ENCODE data around the gene SLC30A2.

The SLC30A2 gene

DNA sequence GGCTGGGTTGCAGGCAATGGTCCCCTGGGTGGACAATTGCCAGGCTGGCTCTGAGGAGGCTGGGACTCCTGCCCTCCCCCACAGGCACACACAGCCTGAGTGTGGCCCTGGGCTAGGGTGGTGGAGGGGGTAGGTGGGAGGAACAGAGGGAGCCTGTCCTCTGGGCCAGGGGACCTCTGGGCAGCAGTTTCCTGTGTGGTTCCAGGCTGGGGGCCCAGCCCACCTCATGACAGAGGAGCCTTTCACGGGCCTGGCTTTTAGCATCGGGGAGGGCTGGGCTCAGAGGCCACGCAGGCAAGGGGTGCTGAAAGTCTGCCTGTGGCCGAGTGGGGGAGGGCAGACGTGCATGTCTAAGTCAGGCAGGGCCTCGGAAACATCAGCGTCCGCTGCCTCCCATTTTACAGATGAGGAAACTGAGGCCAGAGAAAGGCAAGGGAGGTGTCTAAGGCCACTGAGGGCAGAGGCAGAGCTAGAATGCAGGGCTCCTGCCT, 17.4 kb downstream of the SLC30A2 start:
- no peak overlapping the region for H3K4me3 ChIP-seq (ENCODE audit: low read length)
- no peak for DNase-seq (ENCODE audit: low read depth, low spot score)

DNA sequence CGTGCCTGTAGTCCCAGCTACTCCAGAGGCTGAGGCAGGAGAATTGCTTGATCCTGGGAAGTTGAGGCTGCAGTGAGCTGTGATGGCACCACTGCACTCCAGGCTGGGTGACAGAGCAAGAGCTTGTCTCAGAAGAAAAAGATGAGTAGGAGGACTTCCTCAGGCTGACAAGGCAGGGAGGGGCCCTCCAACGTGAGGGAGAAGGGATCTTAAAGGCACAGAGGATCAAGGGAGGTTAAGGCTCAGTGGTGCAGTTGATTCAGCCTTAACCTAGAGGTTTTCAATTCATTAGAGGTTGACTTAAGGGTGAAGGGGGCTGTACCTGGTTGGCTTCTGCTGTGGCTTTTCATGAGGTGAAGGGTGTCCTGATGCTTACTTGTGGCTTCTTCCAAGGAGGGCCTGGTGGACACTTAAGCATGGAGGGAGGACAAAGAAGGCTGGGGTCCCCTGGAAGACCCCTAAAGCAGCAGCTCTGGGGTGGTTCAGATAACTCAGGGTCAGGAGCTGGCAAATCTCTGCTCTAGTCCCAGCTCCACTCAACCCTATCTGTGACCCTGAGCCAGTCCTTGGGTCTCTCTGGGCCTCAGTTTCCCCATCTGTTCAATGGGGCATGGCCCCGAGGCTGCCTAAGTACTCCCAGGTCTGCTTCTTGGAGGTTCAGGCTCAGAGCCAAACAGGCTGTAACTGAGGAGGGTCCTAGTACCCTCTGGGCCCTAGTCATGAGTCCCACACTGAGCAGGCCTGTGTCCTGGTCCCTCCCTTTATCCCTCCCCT, 18.0 kb downstream of the SLC30A2 start:
- H3K4me3 ChIP-seq (ENCODE audit: low read length), result no peak overlapping the region
- DNase-seq (ENCODE audit: low read depth, low spot score), result no peak

GRCh38 chr1:26025517-26025916, 20.4 kb downstream of the SLC30A2 start:
- DNase-seq (ENCODE audit: low read depth, low spot score), result no peak
- no peak overlapping the region for H3K4me3 ChIP-seq (ENCODE audit: low read length)

DNA sequence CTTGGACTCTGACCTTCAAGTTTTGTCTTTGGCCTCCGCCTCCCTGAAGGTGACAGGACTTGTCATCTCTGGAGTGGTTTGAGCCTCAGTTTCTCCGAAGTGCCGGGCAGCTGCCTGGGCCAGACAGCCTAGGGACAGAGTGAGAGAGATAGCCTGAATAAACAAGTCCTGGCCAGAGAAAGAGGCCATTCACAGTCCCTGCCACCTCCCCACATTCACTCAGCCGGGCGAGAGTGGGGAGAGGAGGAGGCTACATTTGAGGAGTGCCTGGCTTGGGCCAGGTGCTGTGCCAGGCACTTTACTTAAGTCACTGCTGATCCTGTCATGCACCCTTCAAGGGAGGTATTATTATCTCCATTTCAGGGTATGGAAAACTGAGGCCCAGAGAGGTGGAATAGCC, 20.9 kb downstream of the SLC30A2 start:
- no peak for DNase-seq (ENCODE audit: low read depth, low spot score)
- no peak overlapping the region for H3K4me3 ChIP-seq (ENCODE audit: low read length)

GRCh38 chr1:26023826-26024225, 22.1 kb downstream of the SLC30A2 start:
- DNase-seq (ENCODE audit: low read depth, low spot score), result no peak
- H3K4me3 ChIP-seq (ENCODE audit: low read length), result no peak overlapping the region

DNA sequence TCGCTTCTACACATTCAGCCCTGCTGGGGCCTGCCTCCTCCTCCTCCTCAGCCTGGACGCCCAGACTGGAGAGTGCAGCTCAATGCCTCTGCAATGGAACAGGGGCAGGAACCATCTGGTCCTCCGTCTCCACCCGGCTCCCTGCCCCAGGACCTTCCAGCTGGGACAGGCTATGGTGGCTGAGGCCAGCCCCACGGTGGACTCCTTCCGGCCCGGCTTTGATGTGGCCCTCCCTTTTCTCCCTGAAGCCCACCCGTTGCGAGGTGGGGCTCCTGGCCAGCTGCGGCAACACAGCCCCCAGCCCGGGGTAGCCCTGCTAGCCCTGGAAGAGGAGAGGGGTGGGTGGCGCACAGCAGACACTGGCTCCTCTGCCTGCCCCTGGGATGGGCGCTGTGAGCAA, 22.9 kb downstream of the SLC30A2 start:
- H3K4me3 ChIP-seq (ENCODE audit: low read length), result no peak overlapping the region
- DNase-seq (ENCODE audit: low read depth, low spot score), result no peak

DNA sequence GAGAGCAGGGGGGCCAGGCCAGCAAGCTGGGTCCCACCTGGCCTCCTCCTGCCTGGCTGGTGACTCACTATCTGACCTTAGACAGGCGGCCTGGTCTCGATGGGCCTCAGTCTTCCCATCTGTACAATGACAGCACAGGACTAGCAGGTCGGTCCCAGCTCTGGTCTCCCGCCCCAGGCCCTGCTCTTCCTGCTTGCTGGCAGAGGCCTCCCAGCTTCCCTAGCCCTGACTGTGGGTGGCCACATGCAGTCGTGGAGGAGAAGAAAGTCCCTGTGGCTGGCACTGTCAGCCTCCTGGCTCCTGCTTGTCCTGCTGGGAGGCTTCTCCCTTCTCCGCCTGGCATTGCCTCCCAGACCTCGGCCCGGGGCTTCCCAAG, 23.5 kb downstream of the SLC30A2 start:
- no peak for DNase-seq (ENCODE audit: low read depth, low spot score)
- no peak overlapping the region for H3K4me3 ChIP-seq (ENCODE audit: low read length)

DNA sequence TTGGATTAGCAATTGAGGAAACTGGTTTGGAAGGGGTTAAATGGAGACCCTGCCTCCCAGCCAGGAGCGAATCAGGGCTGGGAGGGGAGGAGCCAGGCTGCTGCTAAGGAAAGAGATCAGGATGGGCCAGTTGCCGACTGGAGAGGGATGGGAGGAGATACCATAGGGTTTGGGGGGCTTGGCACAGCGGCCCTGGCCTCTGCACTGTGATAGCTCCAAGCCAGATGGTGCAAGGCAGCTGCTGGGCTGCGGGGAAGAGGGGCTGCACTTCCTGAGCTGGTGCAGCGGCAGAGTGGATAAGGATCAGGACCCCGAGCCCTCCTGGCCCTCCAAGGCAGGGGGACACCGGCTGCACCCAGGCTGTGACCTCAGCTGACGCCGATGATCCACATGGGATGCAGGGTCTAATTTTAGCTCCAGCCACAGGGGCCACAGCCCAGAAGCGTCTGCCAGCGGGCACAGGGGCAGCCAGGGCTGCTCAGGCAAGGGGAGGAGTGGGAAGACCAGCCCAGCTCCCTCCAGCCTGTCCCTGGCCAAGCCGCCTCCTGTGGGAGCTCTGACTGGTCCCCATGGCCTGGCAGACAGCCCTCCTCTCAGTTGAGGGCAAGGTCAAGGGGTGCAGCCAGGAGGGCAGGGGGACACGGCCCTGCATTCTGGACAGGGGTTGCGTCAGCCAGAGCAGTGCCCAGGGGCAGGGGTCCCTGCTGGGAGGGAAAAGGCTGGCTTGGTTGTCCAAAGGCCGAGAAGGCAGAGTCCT, 24.1 kb downstream of the SLC30A2 start, which contains the start of gene EXTL1:
Gene EXTL1 (plus strand): TSS at position 129 of the 757 bp plus-strand sequence. CDS start 872 bp downstream, outside the sequence.
- no peak for DNase-seq (ENCODE audit: low read depth, low spot score)
- no peak within 1 kb of the TSS for H3K4me3 ChIP-seq (ENCODE audit: low read length)

GRCh38 chr1:26020941-26021646, 24.8 kb downstream of the SLC30A2 start:
- DNase-seq (ENCODE audit: low read depth, low spot score), result no peak
- no peak overlapping the region for H3K4me3 ChIP-seq (ENCODE audit: low read length)

DNA sequence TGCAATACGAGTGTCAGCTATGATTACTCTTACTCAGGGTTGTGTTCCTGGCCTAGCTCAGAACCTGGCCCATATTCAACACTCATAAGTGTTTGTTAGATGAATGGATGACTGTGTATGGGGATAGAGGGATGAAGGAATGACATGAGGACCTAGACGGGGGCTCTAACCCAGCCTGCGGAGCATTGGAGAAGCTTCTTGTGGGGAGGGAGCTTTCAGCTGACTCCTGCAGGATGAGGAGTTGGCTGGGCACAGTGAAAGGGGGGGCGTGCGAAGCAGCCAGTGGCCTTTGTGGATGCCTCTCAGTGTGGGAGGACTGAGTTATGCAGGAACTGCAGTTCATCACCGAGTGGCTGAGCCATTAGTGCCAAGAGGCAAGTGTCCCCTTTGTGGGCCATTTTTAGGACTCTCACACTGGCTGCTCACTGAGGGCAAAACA, 25.6 kb downstream of the SLC30A2 start:
- DNase-seq (ENCODE audit: low read depth, low spot score), result no peak
- H3K4me3 ChIP-seq (ENCODE audit: low read length), result no peak overlapping the region

DNA sequence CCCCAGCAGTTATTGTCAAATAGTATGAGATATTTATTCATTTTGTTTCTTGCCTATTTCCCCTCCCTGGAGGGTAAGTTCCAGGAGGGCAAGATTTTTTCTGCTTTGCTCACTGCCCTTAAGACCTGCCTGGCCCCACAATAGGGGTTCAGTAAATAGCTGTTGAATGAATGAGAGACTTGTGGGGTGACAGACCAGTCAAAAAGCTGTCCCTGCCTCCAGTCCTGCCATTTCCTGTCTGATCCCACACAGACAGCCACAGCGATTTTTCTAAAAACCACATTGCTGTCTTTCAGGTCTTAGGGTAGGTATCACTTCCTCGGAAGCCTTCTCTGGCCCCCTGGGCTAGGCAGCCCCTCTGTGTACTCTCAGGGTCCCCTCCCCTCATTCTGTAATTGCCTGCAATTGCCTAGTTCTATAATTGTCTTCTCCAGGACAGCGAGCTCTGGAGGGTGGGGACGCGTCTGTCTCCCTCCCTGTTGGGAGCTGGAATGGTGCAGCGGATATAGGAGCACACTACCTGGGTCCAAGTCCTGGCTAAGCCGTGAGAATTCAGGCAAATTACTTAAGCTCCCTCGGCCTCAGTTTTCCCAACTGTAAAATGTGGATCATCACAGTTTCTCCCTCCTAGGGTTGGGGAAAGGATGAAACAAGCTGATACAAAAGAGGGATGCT, 26.1 kb downstream of the SLC30A2 start:
- DNase-seq (ENCODE audit: low read depth, low spot score), result no peak
- H3K4me3 ChIP-seq (ENCODE audit: low read length), result no peak overlapping the region

DNA sequence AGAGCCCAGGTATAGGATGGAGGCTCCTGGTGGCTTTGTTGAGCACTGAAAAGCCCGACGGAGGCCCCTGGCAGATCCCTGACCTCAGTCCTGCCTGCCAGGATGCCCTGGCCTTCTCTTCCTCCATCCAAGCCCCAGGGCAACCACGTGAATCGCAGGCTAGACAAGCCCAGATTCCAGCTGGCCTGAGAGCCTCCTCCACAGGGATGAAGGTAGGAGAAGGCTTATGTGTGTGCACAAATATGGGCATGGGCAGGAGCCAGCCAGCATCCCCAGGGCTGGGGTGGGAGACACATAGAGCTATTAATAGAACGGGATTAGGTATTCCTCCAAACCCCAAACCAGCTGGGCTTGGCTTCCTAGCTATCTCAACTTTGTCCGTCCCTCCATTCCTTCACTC, 28.3 kb downstream of the SLC30A2 start:
- no peak overlapping the region for H3K4me3 ChIP-seq (ENCODE audit: low read length)
- no peak for DNase-seq (ENCODE audit: low read depth, low spot score)

DNA sequence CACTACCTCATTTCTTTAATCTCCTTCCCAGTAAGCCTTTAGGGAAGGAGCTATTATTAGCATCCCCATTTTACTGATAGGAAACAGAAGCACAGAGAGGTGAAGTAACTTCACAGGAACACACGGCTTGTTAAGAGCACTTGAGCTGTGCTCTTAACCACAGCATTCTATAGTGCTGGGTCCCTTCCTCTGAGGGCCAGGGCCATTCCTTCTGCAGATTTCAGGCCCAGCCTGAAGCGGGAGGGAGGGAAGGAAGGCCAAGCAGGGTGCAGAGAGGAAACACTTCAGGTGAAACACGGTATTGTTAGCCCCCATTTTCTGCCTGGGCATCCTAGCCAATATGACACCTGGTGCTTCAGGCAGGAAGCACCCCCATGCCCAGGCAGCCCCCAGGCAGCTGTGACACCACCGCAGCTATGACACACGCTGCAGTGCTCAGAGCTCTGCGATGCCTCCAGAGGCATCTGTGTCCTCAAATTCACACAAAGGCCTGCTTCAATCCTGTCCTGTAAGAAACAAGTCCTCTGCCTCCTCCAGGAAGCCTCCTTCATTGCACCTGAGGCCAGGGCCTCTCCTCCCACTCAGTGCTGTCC, 28.9 kb downstream of the SLC30A2 start:
- DNase-seq (ENCODE audit: low read depth, low spot score), result peak; percentile 75
- no peak overlapping the region; the same call in 1 of the 2 replicates for H3K4me3 ChIP-seq (ENCODE audit: low read length)

GRCh38 chr1:26016258-26016952, 29.5 kb downstream of the SLC30A2 start:
- no peak overlapping the region for H3K4me3 ChIP-seq (ENCODE audit: low read length)
- no peak for DNase-seq (ENCODE audit: low read depth, low spot score)

- no peak overlapping the region for H3K4me3 ChIP-seq (ENCODE audit: low read length)
- no peak for DNase-seq (ENCODE audit: low read depth, low spot score)
These were observed 30.6 kb downstream of the SLC30A2 start for GRCh38 chr1:26015358-26015757.

DNA sequence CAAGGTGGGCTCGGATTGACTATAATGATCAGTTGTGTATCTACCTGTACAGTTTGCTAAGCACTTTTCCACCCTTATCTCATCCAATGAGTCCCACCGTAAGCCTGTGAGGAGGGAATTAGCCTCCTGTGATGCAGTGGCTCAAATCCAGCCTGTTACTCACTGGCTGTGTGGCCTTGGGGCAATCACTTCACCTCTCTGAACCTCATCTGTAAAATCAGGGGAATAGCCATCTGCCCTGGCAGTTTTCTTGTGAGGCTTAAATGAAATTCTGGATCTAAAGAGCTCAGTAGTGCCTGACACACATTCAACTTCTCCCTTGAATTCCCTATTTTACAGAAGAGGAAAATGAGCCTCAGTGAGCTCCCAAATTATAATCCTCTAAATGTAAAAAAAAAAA, 31.7 kb downstream of the SLC30A2 start:
- H3K4me3 ChIP-seq (ENCODE audit: low read length), result no peak overlapping the region
- no peak for DNase-seq (ENCODE audit: low read depth, low spot score)

GRCh38 chr1:26012864-26013263, 33.1 kb downstream of the SLC30A2 start:
- no peak for DNase-seq (ENCODE audit: low read depth, low spot score)
- H3K4me3 ChIP-seq (ENCODE audit: low read length), result no peak overlapping the region

DNA sequence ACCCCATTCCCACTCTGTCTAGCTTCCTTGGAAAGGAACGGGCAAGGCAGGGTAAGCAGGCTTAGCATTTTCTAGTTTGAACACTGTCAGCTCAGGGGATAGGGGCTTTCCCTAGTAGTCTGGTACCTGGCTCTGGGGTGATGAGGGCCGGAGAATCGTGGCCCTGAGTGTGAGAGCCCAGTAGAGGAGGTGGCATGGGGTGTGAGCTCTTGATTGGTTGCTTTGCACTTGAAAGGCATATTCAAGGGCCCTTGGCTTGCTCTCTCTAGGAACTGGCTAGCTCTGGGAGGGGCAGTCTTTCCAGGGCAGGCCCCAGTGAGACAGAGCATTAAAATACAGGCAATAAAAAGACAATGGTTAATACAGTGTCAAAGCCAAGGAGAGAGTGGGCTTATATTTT, 35.1 kb downstream of the SLC30A2 start:
- H3K4me3 ChIP-seq (ENCODE audit: low read length), result no peak overlapping the region
- no peak for DNase-seq (ENCODE audit: low read depth, low spot score)
